WTC11 (cell line): ENCODE results near the gene NLRP14. TPM values are rescaled to one million over a fixed set of nuclear protein-coding genes. Genes with fewer than 3 reads are reported as not detected.

ENCODE experiments used
- ATAC-seq: fragments of 200-7000 bp; cut with Tn5 transposase; 2 replicates; pipeline ENCODE4 v1.10.0; 2021; ENCODE audit warnings: mild to moderate bottlenecking, moderate library complexity
- CTCF ChIA-PET: fragments of 300-600 bp; sonication (Branson Sonifier 250); formaldehyde crosslinking; loops from one replicate; lab custom pipeline; 2021; ENCODE audit warnings: antibody characterized with exemption; lab: Charles Lee
- POLR2A ChIA-PET: fragments of 350-600 bp; sonication (Branson Sonifier 250); formaldehyde crosslinking; loops from one replicate; lab custom pipeline; 2021; ENCODE audit warnings: antibody characterized with exemption; lab: Charles Lee
- DNase-seq: peaks from one replicate; pipeline ENCODE4 v3.0.0; 2021; ENCODE audit warnings: low spot score
- H3K27ac Mint-ChIP-seq: 2 replicates; pipeline ENCODE4 v1.8.0; 2021; ENCODE audit warnings: mixed read lengths
- H3K27me3 Mint-ChIP-seq: 2 replicates; pipeline ENCODE4 v1.8.0; 2021; ENCODE audit warnings: low read depth, mild to moderate bottlenecking, moderate library complexity, mixed read lengths
- H3K36me3 Mint-ChIP-seq: 2 replicates; pipeline ENCODE4 v1.8.0; 2021; ENCODE audit warnings: mixed read lengths
- H3K4me1 Mint-ChIP-seq: 2 replicates; pipeline ENCODE4 v1.8.0; 2022; ENCODE audit warnings: mixed read lengths
- H3K4me3 Mint-ChIP-seq: 2 replicates; pipeline ENCODE4 v1.8.0; 2021; ENCODE audit warnings: mild to moderate bottlenecking, moderate library complexity, mixed read lengths
- H3K9me3 Mint-ChIP-seq: 2 replicates; pipeline ENCODE4 v1.8.0; 2021; ENCODE audit warnings: mixed read lengths
- ARID4B ChIP-seq: sonication (generic); formaldehyde crosslinking; IDR thresholded peaks from 2 replicates; pipeline ENCODE4 v1.8.0; 2023; ENCODE audit warnings: missing genetic modification reagents, mild to moderate bottlenecking, borderline replicate concordance
- ATF1 ChIP-seq: sonication (generic); formaldehyde crosslinking; IDR thresholded peaks from 2 replicates; pipeline ENCODE4 v1.8.1; 2023; ENCODE audit warnings: mild to moderate bottlenecking, moderate library complexity, missing genetic modification reagents
- CBFB ChIP-seq: sonication (generic); formaldehyde crosslinking; IDR thresholded peaks from 2 replicates; pipeline ENCODE4 v1.8.1; 2022; ENCODE audit warnings: mild to moderate bottlenecking, low read depth, missing genetic modification reagents
- CREM ChIP-seq: sonication (generic); formaldehyde crosslinking; IDR thresholded peaks from 2 replicates; pipeline ENCODE4 v1.8.1; 2022; ENCODE audit warnings: mild to moderate bottlenecking, missing genetic modification reagents, moderate library complexity
- CTCF ChIP-seq: fragments of 200-600 bp; IDR thresholded peaks from 2 replicates; pipeline ENCODE4 v1.8.0; 2022; ENCODE audit warnings: antibody characterized with exemption
- E2F1 ChIP-seq: sonication (generic); formaldehyde crosslinking; IDR thresholded peaks from 2 replicates; pipeline ENCODE4 v1.8.0; 2022; ENCODE audit warnings: mild to moderate bottlenecking, missing genetic modification reagents
- ETV6 ChIP-seq: sonication (generic); formaldehyde crosslinking; IDR thresholded peaks from 2 replicates; pipeline ENCODE4 v1.8.1; 2022; ENCODE audit warnings: mild to moderate bottlenecking, missing genetic modification reagents
- FOXJ3 ChIP-seq: sonication (generic); formaldehyde crosslinking; IDR thresholded peaks from 2 replicates; pipeline ENCODE4 v1.9.0; 2021; ENCODE audit warnings: missing genetic modification reagents, mild to moderate bottlenecking, borderline replicate concordance
- FOXP4 ChIP-seq: sonication (generic); formaldehyde crosslinking; IDR thresholded peaks from 2 replicates; pipeline ENCODE4 v1.8.0; 2022; ENCODE audit warnings: mild to moderate bottlenecking, missing genetic modification reagents
- IRF1 ChIP-seq: sonication (generic); formaldehyde crosslinking; IDR thresholded peaks from 2 replicates; pipeline ENCODE4 v1.8.0; 2023; ENCODE audit warnings: missing genetic modification reagents
- JUN ChIP-seq: sonication (generic); formaldehyde crosslinking; IDR thresholded peaks from 2 replicates; pipeline ENCODE4 v1.8.0; 2023; ENCODE audit warnings: mild to moderate bottlenecking, missing genetic modification reagents
- NFYB ChIP-seq: sonication (generic); formaldehyde crosslinking; conservative IDR thresholded peaks from 2 replicates; pipeline ENCODE4 v1.8.0; 2022; ENCODE audit warnings: low read depth, missing genetic modification reagents
- NR1H2 ChIP-seq: sonication (generic); formaldehyde crosslinking; IDR thresholded peaks from 2 replicates; pipeline ENCODE4 v1.9.0; 2021; ENCODE audit warnings: mild to moderate bottlenecking, moderate library complexity, missing genetic modification reagents
- OVOL2 ChIP-seq: fragments of 250-450 bp; sonication (Bioruptor Pico); IDR thresholded peaks from 2 replicates; pipeline ENCODE4 v1.9.0; 2021; ENCODE audit warnings: mild to moderate bottlenecking, borderline replicate concordance
- SMAD3 ChIP-seq: sonication (generic); formaldehyde crosslinking; IDR thresholded peaks from 2 replicates; pipeline ENCODE4 v1.8.0; 2022; ENCODE audit warnings: missing genetic modification reagents, mild to moderate bottlenecking, borderline replicate concordance
- TEAD1 ChIP-seq: sonication (generic); formaldehyde crosslinking; IDR thresholded peaks from 2 replicates; pipeline ENCODE4 v1.8.0; 2022; ENCODE audit warnings: mild to moderate bottlenecking, missing genetic modification reagents
- ZNF121 ChIP-seq: sonication (generic); formaldehyde crosslinking; IDR thresholded peaks from 2 replicates; pipeline ENCODE4 v1.8.0; 2023; ENCODE audit warnings: missing genetic modification reagents
- ZNF416 ChIP-seq: fragments of 250-450 bp; sonication (Bioruptor Pico); IDR thresholded peaks from 2 replicates; pipeline ENCODE4 v1.9.0; 2021; ENCODE audit warnings: mild to moderate bottlenecking, inconsistent platforms
- ZSCAN18 ChIP-seq: fragments of 250-450 bp; sonication (Bioruptor Pico); IDR thresholded peaks from 2 replicates; pipeline ENCODE4 v2.1.2; 2022; ENCODE audit warnings: mild to moderate bottlenecking, moderate library complexity
- total RNA-seq: library from RNA; stranded (reverse); gene quantifications from 3 replicates; pipeline ENCODE4 v1.2.3, GENCODE V29; 2021

NLRP14 gene
- total RNA-seq, 1 experiment from 2014 or later = 0.07 TPM

- TF ChIP-seq ARID4B (CRISPR knock-in tag) (no peak), ZSCAN18 (no peak), JUN (no peak), NFYB (CRISPR knock-in tag) (no peak), CBFB (no peak), CREM (no peak)
These were observed 52.2 kb downstream of the NLRP14 start (continued) for GRCh38 chr11:7072401-7073028.

- ChIA-PET CTCF (interaction anchor here (0.8 kb wide), 1 partner anchor 260 kb away, joined by 3 read pairs; no protein-coding TSS in a partner anchor), POLR2A (no interaction called here)
- peaks cover 36% of the 10 kb centered on the region for H3K4me1 Mint-ChIP-seq
- H3K27me3 Mint-ChIP-seq = no peaks in the 10 kb centered on the region; the same call in 1 of the 2 replicates
- DNase-seq (peak; percentile 71), ATAC-seq (peak; percentile 50)
- peaks cover 31% of the 10 kb centered on the region for H3K36me3 Mint-ChIP-seq
- H3K9me3 Mint-ChIP-seq = peaks cover 41% of the 10 kb centered on the region
- H3K27ac Mint-ChIP-seq = no peak overlapping the region
- TF ChIP-seq IRF1 (CRISPR knock-in tag) (no peak), FOXP4 (CRISPR knock-in tag) (peak; percentile 56; the same call in 1 of the 2 replicates), ETV6 (0 out of 2 replicates have a peak, but pooled peaks have one; percentile 23), CTCF (no peak), TEAD1 (CRISPR knock-in tag) (0 out of 2 replicates have a peak, but pooled peaks have one; percentile 51)
- H3K4me3 Mint-ChIP-seq = no peak overlapping the region
These were observed 56.8 kb downstream of the NLRP14 start for GRCh38 chr11:7077101-7077500.

GRCh38 chr11:7079545-7080135 lies 59.4 kb downstream of the NLRP14 start:
- H3K27me3 Mint-ChIP-seq = no peaks in the 10 kb centered on the region; the same call in 1 of the 2 replicates
- DNase-seq (no peak), ATAC-seq (peak; percentile 62)
- POLR2A ChIA-PET = no interaction called here
- peaks cover 41% of the 10 kb centered on the region for H3K9me3 Mint-ChIP-seq
- peaks cover 31% of the 10 kb centered on the region for H3K36me3 Mint-ChIP-seq
- H3K4me3 Mint-ChIP-seq = no peak overlapping the region
- no peak overlapping the region for H3K27ac Mint-ChIP-seq
- CTCF ChIA-PET = no interaction called here
- peaks cover 30% of the 10 kb centered on the region for H3K4me1 Mint-ChIP-seq
- TF ChIP-seq NR1H2 = no peak
- TF ChIP-seq ZNF416 (CRISPR knock-in tag) = no peak
- TF ChIP-seq ATF1 (CRISPR knock-in tag) = no peak
- TF ChIP-seq SMAD3 = no peak
- TF ChIP-seq FOXJ3 = no peak
- TF ChIP-seq E2F1 (CRISPR knock-in tag) = no peak
- TF ChIP-seq ZNF121 (CRISPR knock-in tag) = no peak
- TF ChIP-seq OVOL2 (CRISPR knock-in tag) = no peak
